ENCODE results near the gene CPED1. TPM values are rescaled to one million over a fixed set of nuclear protein-coding genes. Genes with fewer than 3 reads are reported as not detected.
"Not testable (repeated sequence)": the region's sequence is repeated elsewhere in the genome, so short reads cannot be mapped to it uniquely, and the experiment has no call there.

Gene CPED1
- total RNA-seq, 1 donor from 2014 or later = 44.4 TPM

GRCh38 chr7:121235201-121235600 lies 246.7 kb downstream of the CPED1 start:
- no peak for DNase-seq (ENCODE audit: low spot score)

- no peak for DNase-seq (ENCODE audit: low spot score)
Measured at GRCh38 chr7:121237601-121238000, 249.1 kb downstream of the CPED1 start.

GRCh38 chr7:121244120-121244870 lies 255.8 kb downstream of the CPED1 start:
- no peak for DNase-seq (ENCODE audit: low spot score)

- not testable (repeated sequence) for DNase-seq (ENCODE audit: low spot score)
Measured at GRCh38 chr7:121251367-121251766, 262.9 kb downstream of the CPED1 start.

- DNase-seq (ENCODE audit: low spot score) = not testable (repeated sequence)
Measured at GRCh38 chr7:121252523-121253235, 264.2 kb downstream of the CPED1 start.

- DNase-seq (ENCODE audit: low spot score) = no peak
Measured at GRCh38 chr7:121259826-121260225, 271.3 kb downstream of the CPED1 start.

GRCh38 chr7:121261207-121261884 lies 272.8 kb downstream of the CPED1 start:
- no peak for DNase-seq (ENCODE audit: low spot score)

- no peak for DNase-seq (ENCODE audit: low spot score)
Measured at GRCh38 chr7:121262221-121262620, 273.7 kb downstream of the CPED1 start.

GRCh38 chr7:121262969-121263368 lies 274.5 kb downstream of the CPED1 start:
- no peak for DNase-seq (ENCODE audit: low spot score)

GRCh38 chr7:121266307-121266894 lies 277.9 kb downstream of the CPED1 start:
- no peak for DNase-seq (ENCODE audit: low spot score)

- no peak for DNase-seq (ENCODE audit: low spot score)
Measured at GRCh38 chr7:121267612-121268011, 279.1 kb downstream of the CPED1 start.

- no peak for DNase-seq (ENCODE audit: low spot score)
Measured at GRCh38 chr7:121269798-121270197, 281.3 kb downstream of the CPED1 start.

- no peak for DNase-seq (ENCODE audit: low spot score)
Measured at GRCh38 chr7:121271098-121271497, 282.6 kb downstream of the CPED1 start.

GRCh38 chr7:121271916-121272315 lies 283.4 kb downstream of the CPED1 start:
- DNase-seq (ENCODE audit: low spot score) = no peak

- DNase-seq (ENCODE audit: low spot score) = no peak
Measured at GRCh38 chr7:121272676-121273075, 284.2 kb downstream of the CPED1 start.

- no peak for DNase-seq (ENCODE audit: low spot score)
Measured at GRCh38 chr7:121273467-121274167, 285.1 kb downstream of the CPED1 start.

- no peak for DNase-seq (ENCODE audit: low spot score)
Measured at GRCh38 chr7:121274467-121274866, 286.0 kb downstream of the CPED1 start.

GRCh38 chr7:121275204-121275603 lies 286.7 kb downstream of the CPED1 start:
- no peak for DNase-seq (ENCODE audit: low spot score)

- no peak for DNase-seq (ENCODE audit: low spot score)
Measured at GRCh38 chr7:121276313-121276712, 287.8 kb downstream of the CPED1 start.

GRCh38 chr7:121278120-121279021 lies 289.9 kb downstream of the CPED1 start:
- no peak for DNase-seq (ENCODE audit: low spot score)

Data from mesenteric fat pad (tissue), 1 donor.